Keratinocyte (primary cell): Measurements from ENCODE around the gene KIF21A. TPM values are rescaled to one million over a fixed set of nuclear protein-coding genes. Genes with fewer than 3 reads are reported as not detected.

Source experiments
- DNase-seq: peaks from one replicate; pipeline ENCODE4 v3.0.0-alpha.2; 2011; ENCODE audit warnings: low read depth, missing footprints, low spot score
- FAIRE-seq: peaks from 2 replicates; lab custom pipeline; 2011; peaks lifted over from hg19 to GRCh38; lab: Jason Lieb, UNC
- H2AFZ ChIP-seq: 2 replicates; pipeline ENCODE4 v1.6.0; 2012; ENCODE audit warnings: low read length, control low read depth, inconsistent platforms; ENCODE audit not compliant: control insufficient read depth
- H3K27ac ChIP-seq: 2 replicates; pipeline ENCODE4 v1.5.1; 2011; ENCODE audit warnings: low read length; ENCODE audit not compliant: control insufficient read depth, insufficient read depth
- H3K27me3 ChIP-seq: 3 replicates; pipeline ENCODE4 v1.6.0; 2011; ENCODE audit warnings: low read length; ENCODE audit not compliant: control insufficient read depth, insufficient read depth; ENCODE audit errors: extremely low read depth
- H3K36me3 ChIP-seq, 2 experiments: 2 replicates in 1 of 2; 3 replicates in 1 of 2; pipeline ENCODE4 v1.5.1; 2011; ENCODE audit warnings: low read length in 2 of 2, mild to moderate bottlenecking in 1 of 2; ENCODE audit not compliant: control insufficient read depth in 2 of 2, insufficient read depth in 2 of 2; ENCODE audit errors: extremely low read depth in 1 of 2
- H3K4me1 ChIP-seq: 3 replicates; pipeline ENCODE4 v1.5.1; 2011; ENCODE audit warnings: low read length; ENCODE audit not compliant: control insufficient read depth, insufficient read depth; ENCODE audit errors: extremely low read depth
- H3K4me2 ChIP-seq: 3 replicates; pipeline ENCODE4 v1.6.0; 2011; ENCODE audit warnings: low read depth, low read length; ENCODE audit not compliant: control insufficient read depth, insufficient read depth; ENCODE audit errors: extremely low read depth
- H3K4me3 ChIP-seq, 3 experiments: fragments of 200-600 bp in 1 of 3; sonication (generic) in 1 of 3; 2 replicates in 2 of 3; 3 replicates in 1 of 3; pipeline ENCODE4 v1.5.1; 2011 to 2016; ENCODE audit warnings: low read length in 3 of 3, mild to moderate bottlenecking in 3 of 3, control low read depth in 2 of 3, inconsistent platforms in 1 of 3, low read depth in 1 of 3, mixed read lengths in 1 of 3, mixed run types in 1 of 3, moderate library complexity in 1 of 3; ENCODE audit not compliant: control insufficient read depth in 2 of 3, insufficient read depth in 2 of 3; ENCODE audit errors: extremely low read depth in 1 of 3
- H3K79me2 ChIP-seq: 2 replicates; pipeline ENCODE4 v1.6.0; 2012; ENCODE audit warnings: low read length; ENCODE audit not compliant: control insufficient read depth, insufficient read depth
- H3K9ac ChIP-seq: 3 replicates; pipeline ENCODE4 v1.6.0; 2011; ENCODE audit warnings: low read length; ENCODE audit not compliant: control insufficient read depth, insufficient read depth; ENCODE audit errors: extremely low read depth
- H3K9me1 ChIP-seq: 3 replicates; pipeline ENCODE4 v1.6.0; 2011; ENCODE audit warnings: low read length; ENCODE audit not compliant: control insufficient read depth, insufficient read depth; ENCODE audit errors: extremely low read depth
- H3K9me3 ChIP-seq: 2 replicates; pipeline ENCODE4 v1.5.1; 2012; ENCODE audit warnings: low read depth, low read length; ENCODE audit not compliant: control insufficient read depth
- H4K20me1 ChIP-seq: 3 replicates; pipeline ENCODE4 v1.6.0; 2011; ENCODE audit warnings: low read length; ENCODE audit not compliant: control insufficient read depth, insufficient read depth; ENCODE audit errors: extremely low read depth
- EZH2 ChIP-seq: IDR thresholded peaks from one replicate; pipeline ENCODE4 v1.6.1; 2012; ENCODE audit warnings: inconsistent platforms, mild to moderate bottlenecking, low read length, moderate library complexity
- dilution Hi-C: fragments of 300-500 bp; cut with MboI; formaldehyde crosslinking; loops from one replicate; pipeline ENCODE4 v1.7.0; 2020; ENCODE audit warnings: low sequenced_read_pairs; ENCODE audit not compliant: extremely low pct_ligation_motif_present
- polyA plus RNA-seq, 5 experiments: library from polyadenylated mRNA; depleted of rRNA in 3 of 5; stranded (reverse) in 3 of 5; stranded (forward) in 1 of 5; unstranded in 1 of 5; fragments of >200 nt; gene quantifications; 1 replicate in 1 of 5; 2 replicates in 3 of 5; 3 replicates in 1 of 5; pipeline versions ENCODE4 v1.2.1 to v1.2.3, GENCODE V29; 2011 to 2012; ENCODE audit warnings: missing spikeins in 2 of 5, low read depth in 1 of 5, low replicate concordance in 1 of 5
- TF ChIP-seq, protein P1 (sequence below), 3 experiments: IDR thresholded peaks in 1 of 3; conservative IDR thresholded peaks in 1 of 3; optimal IDR thresholded peaks in 1 of 3; 2 replicates in 2 of 3; 3 replicates in 1 of 3; pipeline versions ENCODE3 to v1.5.1; 2011; ENCODE audit warnings: low read length in 3 of 3, mild to moderate bottlenecking in 3 of 3, moderate library complexity in 2 of 3, control low read depth in 1 of 3, inconsistent platforms in 1 of 3; ENCODE audit not compliant: insufficient read depth in 2 of 3; ENCODE audit errors: extremely low read depth in 1 of 3

Gene KIF21A
- polyA plus RNA-seq, 1 donor (not counting 4 experiments of a cell fraction or from before 2014, with no cell fraction given), result 27.5 TPM

- H2AFZ ChIP-seq, result no peak overlapping the region
- no peaks in the 10 kb centered on the region for H3K4me1 ChIP-seq
- no peak for TF ChIP-seq EZH2
- TF ChIP-seq, protein P1, sequence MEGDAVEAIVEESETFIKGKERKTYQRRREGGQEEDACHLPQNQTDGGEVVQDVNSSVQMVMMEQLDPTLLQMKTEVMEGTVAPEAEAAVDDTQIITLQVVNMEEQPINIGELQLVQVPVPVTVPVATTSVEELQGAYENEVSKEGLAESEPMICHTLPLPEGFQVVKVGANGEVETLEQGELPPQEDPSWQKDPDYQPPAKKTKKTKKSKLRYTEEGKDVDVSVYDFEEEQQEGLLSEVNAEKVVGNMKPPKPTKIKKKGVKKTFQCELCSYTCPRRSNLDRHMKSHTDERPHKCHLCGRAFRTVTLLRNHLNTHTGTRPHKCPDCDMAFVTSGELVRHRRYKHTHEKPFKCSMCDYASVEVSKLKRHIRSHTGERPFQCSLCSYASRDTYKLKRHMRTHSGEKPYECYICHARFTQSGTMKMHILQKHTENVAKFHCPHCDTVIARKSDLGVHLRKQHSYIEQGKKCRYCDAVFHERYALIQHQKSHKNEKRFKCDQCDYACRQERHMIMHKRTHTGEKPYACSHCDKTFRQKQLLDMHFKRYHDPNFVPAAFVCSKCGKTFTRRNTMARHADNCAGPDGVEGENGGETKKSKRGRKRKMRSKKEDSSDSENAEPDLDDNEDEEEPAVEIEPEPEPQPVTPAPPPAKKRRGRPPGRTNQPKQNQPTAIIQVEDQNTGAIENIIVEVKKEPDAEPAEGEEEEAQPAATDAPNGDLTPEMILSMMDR (optimal IDR thresholded peaks at IDR 0.05 in 1 of 3, IDR thresholded peaks at IDR 0.05 in 1 of 3, conservative IDR thresholded peaks at IDR 0.05 in 1 of 3; ENCODE audit: extremely low read depth in 1 of 3, insufficient read depth in 2 of 3, low read length in 3 of 3), result no peak
- H3K4me3 ChIP-seq, result no peak overlapping the region
- no peaks in the 10 kb centered on the region for H3K9me3 ChIP-seq
- dilution Hi-C loops, result no loop called here
- H3K27me3 ChIP-seq, result no peaks in the 10 kb centered on the region
- H4K20me1 ChIP-seq, result no peaks in the 10 kb centered on the region
- DNase-seq (no peak), FAIRE-seq (no peak)
- no peaks in the 10 kb centered on the region for H3K79me2 ChIP-seq
- no peak overlapping the region for H3K4me2 ChIP-seq
- no peaks in the 10 kb centered on the region for H3K36me3 ChIP-seq
- H3K9ac ChIP-seq, result no peak overlapping the region
- no peaks in the 10 kb centered on the region for H3K9me1 ChIP-seq
- no peak overlapping the region for H3K27ac ChIP-seq
Observed at GRCh38 chr12:39292125-39292630, 150.7 kb downstream of the KIF21A start.

DNA sequence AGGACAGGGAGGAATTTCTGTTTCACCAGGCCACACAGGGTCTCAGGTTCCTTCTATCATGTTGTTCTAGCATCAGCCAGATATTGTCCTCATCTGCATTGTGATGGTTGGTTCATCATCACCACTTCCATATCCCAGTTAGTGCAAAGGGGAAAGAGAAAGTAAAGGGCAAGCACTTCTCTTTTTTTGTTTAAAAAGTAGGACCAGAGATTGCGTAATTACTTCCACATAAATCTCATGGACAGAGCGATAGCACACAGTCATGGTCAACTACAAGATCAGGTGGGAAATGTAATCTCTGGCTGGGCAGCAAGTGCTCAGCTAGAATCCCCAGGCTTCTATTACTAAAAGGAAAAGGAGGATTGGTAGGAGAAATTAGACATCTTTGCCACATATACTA, 155.1 kb downstream of the KIF21A start:
- H4K20me1 ChIP-seq, result no peaks in the 10 kb centered on the region
- no peak overlapping the region for H3K4me3 ChIP-seq
- no peaks in the 10 kb centered on the region for H3K27me3 ChIP-seq
- dilution Hi-C loops, result no loop called here
- no peaks in the 10 kb centered on the region for H3K4me1 ChIP-seq
- H2AFZ ChIP-seq, result no peak overlapping the region
- no peak for DNase-seq
- H3K4me2 ChIP-seq, result no peak overlapping the region
- no peaks in the 10 kb centered on the region for H3K79me2 ChIP-seq
- H3K36me3 ChIP-seq, result no peaks in the 10 kb centered on the region
- no peak overlapping the region for H3K27ac ChIP-seq
- H3K9me1 ChIP-seq, result no peaks in the 10 kb centered on the region
- FAIRE-seq, result no peak
- H3K9ac ChIP-seq, result no peak overlapping the region
- H3K9me3 ChIP-seq, result no peaks in the 10 kb centered on the region
- TF ChIP-seq, protein P1 (optimal IDR thresholded peaks at IDR 0.05 in 1 of 3, IDR thresholded peaks at IDR 0.05 in 1 of 3, conservative IDR thresholded peaks at IDR 0.05 in 1 of 3; ENCODE audit: extremely low read depth in 1 of 3, insufficient read depth in 2 of 3, low read length in 3 of 3), result no peak
- TF ChIP-seq EZH2, result no peak
